ENCODE data around the gene HRH3.

Gene HRH3

DNA sequence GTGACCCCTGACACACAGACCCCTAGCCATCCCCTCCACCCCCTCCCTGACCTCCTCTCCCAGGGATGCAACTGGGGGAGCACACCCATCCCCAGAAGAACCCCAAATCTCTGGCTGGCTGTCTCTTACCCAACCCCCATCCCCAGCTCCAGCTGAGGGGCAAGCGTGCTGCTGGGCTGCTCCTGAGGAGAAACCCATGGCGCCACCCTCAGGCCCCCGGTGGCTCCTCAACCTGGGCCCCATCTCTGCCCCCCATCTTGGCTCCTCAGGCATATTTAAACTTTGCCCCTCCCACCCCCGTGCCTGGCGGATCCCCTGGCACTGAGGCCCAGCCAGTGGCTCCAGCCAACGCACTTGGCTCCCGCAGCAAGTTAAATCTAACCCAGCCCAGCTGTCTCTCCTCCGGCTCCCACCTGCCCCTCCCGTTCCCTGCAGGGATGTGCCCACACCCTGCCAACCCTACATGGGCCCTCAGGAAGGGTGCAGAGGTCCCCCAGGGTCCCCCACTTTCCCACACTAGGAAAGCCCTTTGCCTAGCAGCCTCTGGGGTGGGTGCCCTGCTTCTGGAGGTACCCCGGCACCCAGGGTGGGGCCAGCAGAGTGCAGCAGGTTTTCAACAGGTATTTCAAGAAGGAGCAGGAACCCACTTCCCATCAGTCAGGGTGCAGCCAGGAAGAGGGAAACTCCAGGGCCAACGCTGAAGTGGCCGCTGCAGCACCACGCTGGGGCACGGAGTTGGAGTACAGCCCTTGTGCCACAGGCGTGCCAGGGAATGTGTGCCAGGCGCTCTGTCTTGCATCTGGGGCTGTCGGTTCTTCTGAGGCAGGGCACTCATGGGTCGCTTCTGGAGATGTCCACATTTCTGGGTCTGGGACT is 12.9 kb upstream of the HRH3 start:
- no peak overlapping the region for H3K27ac ChIP-seq (ENCODE audit: low read depth, low read length)
- no peaks in the 10 kb centered on the region for H3K36me3 ChIP-seq (ENCODE audit: control insufficient read depth, insufficient read depth, low read length)

GRCh38 chr20:62232194-62232593 is 12.1 kb upstream of the HRH3 start:
- no peaks in the 10 kb centered on the region for H3K4me1 ChIP-seq (ENCODE audit: control insufficient read depth, insufficient read depth, low read length)
- no peak overlapping the region for H3K9ac ChIP-seq (ENCODE audit: low read length)
- peaks cover 13% of the 10 kb centered on the region for H3K27me3 ChIP-seq (ENCODE audit: control insufficient read depth, insufficient read depth, low read length)
- no peak overlapping the region for H3K27ac ChIP-seq (ENCODE audit: low read depth, low read length)
- H3K4me3 ChIP-seq (ENCODE audit: low read length): no peak overlapping the region
- H3K36me3 ChIP-seq (ENCODE audit: control insufficient read depth, insufficient read depth, low read length): no peaks in the 10 kb centered on the region

More for the DNA sequence above, 12.9 kb upstream of the HRH3 start:
- Histone ChIP-seq H3K4me3 (ENCODE audit: low read length) (no peak overlapping the region), H3K9ac (ENCODE audit: low read length) (no peak overlapping the region), H3K27me3 (ENCODE audit: control insufficient read depth, insufficient read depth, low read length) (peaks cover 9% of the 10 kb centered on the region), H3K4me1 (ENCODE audit: control insufficient read depth, insufficient read depth, low read length) (peaks cover 3% of the 10 kb centered on the region)

GRCh38 chr20:62231292-62231691 is 11.2 kb upstream of the HRH3 start:
- Histone ChIP-seq H3K4me1 (ENCODE audit: control insufficient read depth, insufficient read depth, low read length) (no peaks in the 10 kb centered on the region), H3K9ac (ENCODE audit: low read length) (no peak overlapping the region), H3K4me3 (ENCODE audit: low read length) (no peak overlapping the region), H3K36me3 (ENCODE audit: control insufficient read depth, insufficient read depth, low read length) (no peaks in the 10 kb centered on the region), H3K27me3 (ENCODE audit: control insufficient read depth, insufficient read depth, low read length) (peaks cover 16% of the 10 kb centered on the region), H3K27ac (ENCODE audit: low read depth, low read length) (no peak overlapping the region)

- Histone ChIP-seq H3K4me1 (ENCODE audit: control insufficient read depth, insufficient read depth, low read length) (no peaks in the 10 kb centered on the region), H3K9ac (ENCODE audit: low read length) (no peak overlapping the region), H3K27ac (ENCODE audit: low read depth, low read length) (no peak overlapping the region), H3K4me3 (ENCODE audit: low read length) (no peak overlapping the region), H3K36me3 (ENCODE audit: control insufficient read depth, insufficient read depth, low read length) (no peaks in the 10 kb centered on the region), H3K27me3 (ENCODE audit: control insufficient read depth, insufficient read depth, low read length) (peaks cover 16% of the 10 kb centered on the region)
Measured at GRCh38 chr20:62230696-62231095, 10.6 kb upstream of the HRH3 start.

DNA sequence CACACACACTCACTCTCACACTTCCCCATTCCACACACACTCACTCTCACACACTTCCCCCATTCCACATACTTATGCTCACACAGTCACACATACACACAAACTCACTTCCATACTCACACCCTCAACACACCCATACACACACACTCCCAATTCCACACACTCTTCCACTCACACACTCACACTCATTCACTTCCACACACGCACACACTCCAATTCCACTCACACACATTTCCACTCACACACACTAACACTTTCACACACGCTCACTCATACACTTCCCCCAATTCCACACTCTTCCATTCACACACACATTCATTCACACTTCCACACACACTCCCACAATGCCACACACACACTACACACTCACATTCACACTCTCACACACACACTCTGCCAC is 10.2 kb upstream of the HRH3 start:
- peaks cover 16% of the 10 kb centered on the region for H3K27me3 ChIP-seq (ENCODE audit: control insufficient read depth, insufficient read depth, low read length)
- no peak overlapping the region for H3K9ac ChIP-seq (ENCODE audit: low read length)
- H3K36me3 ChIP-seq (ENCODE audit: control insufficient read depth, insufficient read depth, low read length): no peaks in the 10 kb centered on the region
- H3K27ac ChIP-seq (ENCODE audit: low read depth, low read length): no peak overlapping the region
- H3K4me3 ChIP-seq (ENCODE audit: low read length): no peak overlapping the region
- H3K4me1 ChIP-seq (ENCODE audit: control insufficient read depth, insufficient read depth, low read length): no peaks in the 10 kb centered on the region

GRCh38 chr20:62229667-62230066 is 9.6 kb upstream of the HRH3 start:
- H3K27ac ChIP-seq (ENCODE audit: low read depth, low read length): no peak overlapping the region
- peaks cover 17% of the 10 kb centered on the region for H3K27me3 ChIP-seq (ENCODE audit: control insufficient read depth, insufficient read depth, low read length)
- no peak overlapping the region for H3K4me3 ChIP-seq (ENCODE audit: low read length)
- no peaks in the 10 kb centered on the region for H3K36me3 ChIP-seq (ENCODE audit: control insufficient read depth, insufficient read depth, low read length)
- no peak overlapping the region for H3K9ac ChIP-seq (ENCODE audit: low read length)
- H3K4me1 ChIP-seq (ENCODE audit: control insufficient read depth, insufficient read depth, low read length): no peaks in the 10 kb centered on the region

DNA sequence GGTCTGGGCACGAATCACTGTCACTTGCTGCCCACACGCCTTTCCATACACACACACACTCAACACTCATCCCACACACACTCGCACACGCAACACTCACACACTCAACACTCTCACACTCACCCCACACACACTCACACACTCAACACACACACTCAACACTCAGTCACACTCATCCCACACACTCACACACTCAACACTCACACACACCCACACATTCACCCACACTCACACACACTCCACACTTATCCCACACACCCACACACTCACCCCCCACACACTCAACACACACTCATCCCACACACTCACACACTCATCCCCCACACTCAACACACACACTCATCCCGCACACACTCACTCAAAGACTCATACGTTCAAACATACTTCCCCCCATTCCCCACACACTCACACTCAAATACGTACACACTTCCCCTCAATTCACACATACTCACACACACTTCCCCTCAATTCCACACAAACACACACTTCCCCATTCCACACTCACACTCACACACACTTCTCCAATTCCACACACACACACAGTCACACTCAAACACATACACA is 9.0 kb upstream of the HRH3 start:
- Histone ChIP-seq H3K9ac (ENCODE audit: low read length) (no peak overlapping the region), H3K27ac (ENCODE audit: low read depth, low read length) (no peak overlapping the region), H3K36me3 (ENCODE audit: control insufficient read depth, insufficient read depth, low read length) (no peaks in the 10 kb centered on the region), H3K27me3 (ENCODE audit: control insufficient read depth, insufficient read depth, low read length) (peaks cover 19% of the 10 kb centered on the region), H3K4me1 (ENCODE audit: control insufficient read depth, insufficient read depth, low read length) (no peaks in the 10 kb centered on the region), H3K4me3 (ENCODE audit: low read length) (no peak overlapping the region)

DNA sequence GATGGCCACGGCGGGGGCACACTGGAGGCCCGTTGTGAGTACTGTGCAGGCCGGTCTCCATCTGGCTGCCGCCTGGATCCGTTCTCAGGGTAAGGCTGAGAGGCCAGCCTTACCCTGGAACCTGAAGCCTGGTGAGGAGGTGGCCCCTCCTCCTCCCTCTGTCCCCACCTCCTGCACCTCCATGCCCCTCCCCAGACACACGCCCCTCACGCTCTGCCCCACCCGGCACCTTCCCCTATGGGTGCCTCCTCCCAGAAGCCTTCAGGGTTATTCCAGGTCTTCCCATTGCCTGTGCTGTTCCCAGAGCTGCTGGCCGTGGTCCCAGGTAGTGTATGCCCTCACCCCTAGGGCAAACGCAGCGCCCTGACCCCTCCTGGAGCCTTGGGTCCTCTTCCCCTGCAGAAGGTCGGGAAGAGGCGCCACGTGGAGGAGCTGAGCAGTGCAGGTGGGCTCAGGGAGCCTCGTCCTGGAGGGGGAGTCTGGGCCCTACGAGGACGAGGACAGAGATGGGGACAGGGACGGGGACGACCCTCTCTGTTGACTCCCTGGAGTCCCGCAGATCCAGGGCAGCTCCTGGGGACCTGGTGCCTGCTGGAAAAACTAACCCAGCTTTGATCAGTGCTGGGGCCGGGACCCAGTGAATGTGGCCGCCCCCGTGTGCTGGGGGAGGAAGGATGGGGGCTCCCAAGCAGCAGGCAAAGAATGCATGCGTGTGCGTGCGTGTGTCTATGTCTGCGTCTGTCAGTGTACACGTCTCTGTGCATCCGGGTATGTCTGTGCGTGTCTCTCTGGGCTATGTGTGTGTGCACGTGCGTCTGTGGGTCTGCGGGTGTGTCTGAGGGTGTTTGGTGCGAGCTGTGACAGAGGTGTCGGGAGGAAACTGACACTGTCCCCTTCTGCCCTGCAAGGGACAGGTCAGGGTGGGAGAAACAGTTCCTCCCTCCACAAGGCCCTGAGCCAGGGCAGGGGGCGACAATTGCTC is 8.2 kb upstream of the HRH3 start:
- Histone ChIP-seq H3K36me3 (ENCODE audit: control insufficient read depth, insufficient read depth, low read length) (no peaks in the 10 kb centered on the region), H3K27me3 (ENCODE audit: control insufficient read depth, insufficient read depth, low read length) (peaks cover 18% of the 10 kb centered on the region), H3K9ac (ENCODE audit: low read length) (no peak overlapping the region), H3K27ac (ENCODE audit: low read depth, low read length) (no peak overlapping the region), H3K4me1 (ENCODE audit: control insufficient read depth, insufficient read depth, low read length) (no peaks in the 10 kb centered on the region), H3K4me3 (ENCODE audit: low read length) (no peak overlapping the region)

- no peaks in the 10 kb centered on the region for H3K4me1 ChIP-seq (ENCODE audit: control insufficient read depth, insufficient read depth, low read length)
- H3K27ac ChIP-seq (ENCODE audit: low read depth, low read length): no peak overlapping the region
- no peaks in the 10 kb centered on the region for H3K36me3 ChIP-seq (ENCODE audit: control insufficient read depth, insufficient read depth, low read length)
- H3K27me3 ChIP-seq (ENCODE audit: control insufficient read depth, insufficient read depth, low read length): peaks cover 22% of the 10 kb centered on the region
- H3K9ac ChIP-seq (ENCODE audit: low read length): no peak overlapping the region
- no peak overlapping the region for H3K4me3 ChIP-seq (ENCODE audit: low read length)
Measured at GRCh38 chr20:62227591-62227976, 7.5 kb upstream of the HRH3 start.

GRCh38 chr20:62226707-62227590 is 6.9 kb upstream of the HRH3 start:
- Histone ChIP-seq H3K36me3 (ENCODE audit: control insufficient read depth, insufficient read depth, low read length) (no peaks in the 10 kb centered on the region), H3K4me3 (ENCODE audit: low read length) (no peak overlapping the region), H3K27ac (ENCODE audit: low read depth, low read length) (no peak overlapping the region), H3K9ac (ENCODE audit: low read length) (no peak overlapping the region), H3K4me1 (ENCODE audit: control insufficient read depth, insufficient read depth, low read length) (no peaks in the 10 kb centered on the region), H3K27me3 (ENCODE audit: control insufficient read depth, insufficient read depth, low read length) (peaks cover 23% of the 10 kb centered on the region)

- Histone ChIP-seq H3K4me3 (ENCODE audit: low read length) (no peak overlapping the region), H3K9ac (ENCODE audit: low read length) (no peak overlapping the region), H3K27ac (ENCODE audit: low read depth, low read length) (no peak overlapping the region), H3K36me3 (ENCODE audit: control insufficient read depth, insufficient read depth, low read length) (no peaks in the 10 kb centered on the region), H3K27me3 (ENCODE audit: control insufficient read depth, insufficient read depth, low read length) (peaks cover 32% of the 10 kb centered on the region), H3K4me1 (ENCODE audit: control insufficient read depth, insufficient read depth, low read length) (no peaks in the 10 kb centered on the region)
Measured at GRCh38 chr20:62225820-62226635, 6.0 kb upstream of the HRH3 start.
